GM10847 (cell line): ENCODE data around the gene MAP4K4.

Experiments used
- POLR2A ChIP-seq: IDR thresholded peaks from 2 replicates; pipeline ENCODE4 v1.6.1; 2011; ENCODE audit not compliant: insufficient read length; ENCODE audit errors: extremely low read depth

Gene MAP4K4

GRCh38 chr2:101801496-101801895 is 104.0 kb downstream of the MAP4K4 start:
- no peak for TF ChIP-seq POLR2A

GRCh38 chr2:101802329-101802728 is 104.8 kb downstream of the MAP4K4 start:
- TF ChIP-seq POLR2A = no peak

GRCh38 chr2:101803128-101803527 is 105.6 kb downstream of the MAP4K4 start:
- no peak for TF ChIP-seq POLR2A

- TF ChIP-seq POLR2A = no peak
Observed at GRCh38 chr2:101803945-101804696, 106.6 kb downstream of the MAP4K4 start.

GRCh38 chr2:101805152-101806088 is 107.9 kb downstream of the MAP4K4 start:
- TF ChIP-seq POLR2A = no peak

- TF ChIP-seq POLR2A = no peak
Observed at GRCh38 chr2:101806123-101806522, 108.6 kb downstream of the MAP4K4 start.

GRCh38 chr2:101806701-101807100 is 109.2 kb downstream of the MAP4K4 start:
- no peak for TF ChIP-seq POLR2A

GRCh38 chr2:101807242-101807641 is 109.7 kb downstream of the MAP4K4 start:
- TF ChIP-seq POLR2A = no peak

- no peak for TF ChIP-seq POLR2A
Observed at GRCh38 chr2:101808006-101808562, 110.6 kb downstream of the MAP4K4 start.

- no peak for TF ChIP-seq POLR2A
Observed at GRCh38 chr2:101809698-101810097, 112.2 kb downstream of the MAP4K4 start.

- no peak for TF ChIP-seq POLR2A
Observed at GRCh38 chr2:101811226-101812015, 113.9 kb downstream of the MAP4K4 start.

- TF ChIP-seq POLR2A = no peak
Observed at GRCh38 chr2:101812226-101812625, 114.7 kb downstream of the MAP4K4 start.

GRCh38 chr2:101814752-101815151 is 117.2 kb downstream of the MAP4K4 start:
- no peak for TF ChIP-seq POLR2A

- TF ChIP-seq POLR2A = no peak
Observed at GRCh38 chr2:101815154-101815553, 117.6 kb downstream of the MAP4K4 start.
